GM19395 (cell line): ENCODE results near the gene SPINK5.

ENCODE experiments used
- ATAC-seq: cut with Tn5 transposase; IDR thresholded peaks from one replicate; pipeline ENCODE4 v1.9.1; 2021; ENCODE audit warnings: mild to moderate bottlenecking, moderate library complexity; ENCODE audit not compliant: unreplicated experiment

The SPINK5 gene

GRCh38 chr5:148172377-148172776 lies 108.6 kb downstream of the SPINK5 start:
- ATAC-seq, result no peak

GRCh38 chr5:148176480-148176879 lies 112.7 kb downstream of the SPINK5 start:
- ATAC-seq, result no peak

GRCh38 chr5:148177207-148177606 lies 113.4 kb downstream of the SPINK5 start:
- ATAC-seq, result no peak

GRCh38 chr5:148179234-148179824 lies 115.5 kb downstream of the SPINK5 start:
- ATAC-seq, result peak; percentile 89

- ATAC-seq, result peak; percentile 81
Observed at GRCh38 chr5:148186248-148187003, 122.6 kb downstream of the SPINK5 start.
